ENCODE data around the gene SNAP29. TPM values are rescaled to one million over a fixed set of nuclear protein-coding genes. Genes with fewer than 3 reads are reported as not detected.
"Not testable (repeated sequence)": the region's sequence is repeated elsewhere in the genome, so short reads cannot be mapped to it uniquely, and the experiment has no call there.

The SNAP29 gene
- total RNA-seq, 1 experiment from 2014 or later = 17.9 TPM

DNA sequence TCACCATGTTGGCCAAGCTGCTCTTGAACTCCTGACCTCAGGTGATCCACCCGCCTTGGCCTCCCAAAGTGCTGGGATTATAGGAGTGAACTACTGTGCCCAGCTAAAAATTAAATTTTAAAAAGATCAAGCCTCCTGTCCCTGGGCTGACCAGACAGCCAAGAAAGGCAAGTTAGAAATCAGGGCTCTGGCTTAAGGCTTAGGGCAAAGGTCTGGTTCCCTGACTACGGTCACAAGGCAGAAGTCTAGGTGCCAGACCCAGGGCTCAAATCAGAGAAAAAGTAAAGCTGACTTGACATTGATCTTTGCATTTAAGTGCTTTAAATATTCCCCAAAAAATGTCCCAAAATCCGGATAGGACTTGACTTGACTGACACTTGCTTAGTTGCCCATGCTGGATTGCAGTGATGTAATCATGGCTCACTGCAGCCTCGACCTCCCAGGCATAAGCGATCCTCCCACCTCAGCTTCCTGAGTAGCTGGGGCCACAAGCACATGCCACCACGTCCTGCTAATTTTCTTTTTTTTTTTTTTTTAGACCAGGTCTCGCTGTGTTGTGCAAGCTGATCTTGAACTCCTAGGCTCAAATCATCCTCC is 41.1 kb downstream of the SNAP29 start:
- no peaks in the 10 kb centered on the region for H3K36me3 Mint-ChIP-seq (ENCODE audit: insufficient read depth in 1 of 3, low read depth in 3 of 3)
- TF ChIP-seq, protein P1, sequence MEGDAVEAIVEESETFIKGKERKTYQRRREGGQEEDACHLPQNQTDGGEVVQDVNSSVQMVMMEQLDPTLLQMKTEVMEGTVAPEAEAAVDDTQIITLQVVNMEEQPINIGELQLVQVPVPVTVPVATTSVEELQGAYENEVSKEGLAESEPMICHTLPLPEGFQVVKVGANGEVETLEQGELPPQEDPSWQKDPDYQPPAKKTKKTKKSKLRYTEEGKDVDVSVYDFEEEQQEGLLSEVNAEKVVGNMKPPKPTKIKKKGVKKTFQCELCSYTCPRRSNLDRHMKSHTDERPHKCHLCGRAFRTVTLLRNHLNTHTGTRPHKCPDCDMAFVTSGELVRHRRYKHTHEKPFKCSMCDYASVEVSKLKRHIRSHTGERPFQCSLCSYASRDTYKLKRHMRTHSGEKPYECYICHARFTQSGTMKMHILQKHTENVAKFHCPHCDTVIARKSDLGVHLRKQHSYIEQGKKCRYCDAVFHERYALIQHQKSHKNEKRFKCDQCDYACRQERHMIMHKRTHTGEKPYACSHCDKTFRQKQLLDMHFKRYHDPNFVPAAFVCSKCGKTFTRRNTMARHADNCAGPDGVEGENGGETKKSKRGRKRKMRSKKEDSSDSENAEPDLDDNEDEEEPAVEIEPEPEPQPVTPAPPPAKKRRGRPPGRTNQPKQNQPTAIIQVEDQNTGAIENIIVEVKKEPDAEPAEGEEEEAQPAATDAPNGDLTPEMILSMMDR (conservative IDR thresholded peaks at IDR 0.05) = no peak
- H3K9me3 ChIP-seq (ENCODE audit: control insufficient read depth, low read depth, low read length) = no peaks in the 10 kb centered on the region

DNA sequence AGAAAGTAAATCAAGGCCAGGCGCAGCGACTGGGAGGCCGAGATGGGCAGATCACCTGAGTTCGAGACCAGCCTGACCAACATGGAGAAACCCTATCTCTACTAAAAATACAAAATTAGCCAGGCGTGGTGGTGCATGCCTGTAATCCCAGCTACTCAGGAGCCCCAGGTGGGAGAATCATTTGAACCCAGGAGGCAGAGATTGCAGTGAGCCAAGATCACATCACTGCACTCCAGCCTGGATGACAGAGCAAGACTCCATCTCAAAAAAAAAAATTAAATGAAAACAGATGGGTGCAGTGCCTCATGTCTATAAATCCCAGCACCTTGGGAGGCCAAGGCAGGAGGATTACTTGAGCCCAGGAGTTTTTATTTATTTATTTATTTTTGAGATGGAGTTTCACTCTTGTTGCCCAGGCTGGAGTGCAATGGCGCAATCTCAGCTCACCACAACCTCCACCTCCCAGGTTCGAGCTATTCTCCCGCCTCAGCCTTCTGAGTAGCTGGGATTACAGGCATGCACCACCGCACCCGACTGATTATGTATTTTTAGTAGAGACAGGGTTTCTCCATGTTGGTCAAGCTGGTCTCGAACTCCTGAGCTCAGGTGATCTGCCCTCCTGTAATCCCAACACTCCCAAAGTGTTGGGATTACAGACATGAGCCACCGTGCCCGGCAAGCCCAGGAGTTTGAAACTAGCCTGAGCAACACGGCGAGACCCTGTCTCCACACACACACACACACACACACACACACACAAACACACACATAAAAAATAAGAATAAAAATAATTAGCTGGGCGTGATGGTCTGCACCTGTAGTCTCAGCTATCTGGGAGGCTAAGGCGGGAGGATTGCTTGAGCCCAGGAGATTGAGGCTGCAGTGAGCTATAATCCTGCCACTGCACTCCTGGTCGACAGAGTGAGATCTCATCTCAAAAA is 42.6 kb downstream of the SNAP29 start:
- H4K8ac ChIP-seq (replicated peaks; ENCODE audit: insufficient read length, low read depth, low read length); H3K4me2 ChIP-seq (ENCODE audit: insufficient read depth, insufficient read length, low read length); H2BK15ac ChIP-seq (ENCODE audit: low read depth, low read length); H3K4me3 Mint-ChIP-seq; H2BK20ac ChIP-seq (ENCODE audit: low read depth, low read length, poor library complexity, severe bottlenecking); H4K91ac ChIP-seq (ENCODE audit: insufficient read length, low read depth, low read length); H3K23ac ChIP-seq (ENCODE audit: insufficient read length, low read depth, low read length); H2BK12ac ChIP-seq (ENCODE audit: insufficient read length, low read depth, low read length); H3K27ac ChIP-seq (ENCODE audit: insufficient read length, low read depth, low read length); H2BK5ac ChIP-seq (ENCODE audit: insufficient read length, low read length); H3K9me3 Mint-ChIP-seq; H3K27me3 Mint-ChIP-seq (ENCODE audit: low read depth); H3K23me2 ChIP-seq (ENCODE audit: insufficient read length, low read depth, low read length, poor library complexity, severe bottlenecking); H3K4me1 ChIP-seq (ENCODE audit: insufficient read depth, low read length); H3K4ac ChIP-seq (ENCODE audit: low read depth, low read length); H3K79me1 ChIP-seq (ENCODE audit: insufficient read depth, low read depth, low read length, poor library complexity, severe bottlenecking); DNase-seq; H3T11ph ChIP-seq (ENCODE audit: low read length); H3K36me3 Mint-ChIP-seq (ENCODE audit: insufficient read depth in 1 of 3, low read depth in 3 of 3); H3K27me3 ChIP-seq (ENCODE audit: insufficient read depth, low read length); H2AK5ac ChIP-seq (ENCODE audit: insufficient read length, low read length); H3K9me3 ChIP-seq (ENCODE audit: control insufficient read depth, low read depth, low read length); H3K14ac ChIP-seq (ENCODE audit: insufficient read depth, low read length); H3K9ac ChIP-seq (ENCODE audit: extremely low read depth, insufficient read length, low read length); H4K5ac ChIP-seq (ENCODE audit: insufficient read length, low read depth, low read length); H2BK120ac ChIP-seq (ENCODE audit: low read depth, low read length, poor library complexity, severe bottlenecking); H4K20me1 ChIP-seq (ENCODE audit: control insufficient read depth, insufficient read depth, insufficient read length); H3K4me1 Mint-ChIP-seq; H3K18ac ChIP-seq (ENCODE audit: insufficient read length, low read depth, low read length); H3K79me2 ChIP-seq (ENCODE audit: insufficient read depth, low read length); H2AFZ ChIP-seq (ENCODE audit: low read length); H3K27ac Mint-ChIP-seq; H3K56ac ChIP-seq (ENCODE audit: insufficient read length, low read depth, low read length): not testable (repeated sequence)
- no CpG with 5 or more reads among the region's 18 CpGs for WGBS (ENCODE audit: extremely low coverage, insufficient read length, low lambda C conversion rate)

More for the DNA sequence above, 41.1 kb downstream of the SNAP29 start:
- Histone ChIP-seq H4K5ac (ENCODE audit: insufficient read length, low read depth, low read length) (no peak overlapping the region), H3K56ac (ENCODE audit: insufficient read length, low read depth, low read length) (no peak overlapping the region), H3K27ac (ENCODE audit: insufficient read length, low read depth, low read length) (no peak overlapping the region), H2AFZ (ENCODE audit: low read length) (no peak overlapping the region), H3T11ph (ENCODE audit: low read length) (no peak overlapping the region), H2BK12ac (ENCODE audit: insufficient read length, low read depth, low read length) (no peak overlapping the region), H3K23me2 (ENCODE audit: insufficient read length, low read depth, low read length, poor library complexity, severe bottlenecking) (no peaks in the 10 kb centered on the region), H2BK15ac (ENCODE audit: low read depth, low read length) (no peak overlapping the region), H4K8ac (replicated peaks; ENCODE audit: insufficient read length, low read depth, low read length) (no peak overlapping the region), H3K18ac (ENCODE audit: insufficient read length, low read depth, low read length) (no peak overlapping the region), H4K20me1 (ENCODE audit: control insufficient read depth, insufficient read depth, insufficient read length) (no peaks in the 10 kb centered on the region), H2AK5ac (ENCODE audit: insufficient read length, low read length) (no peak overlapping the region), H3K27me3 (ENCODE audit: insufficient read depth, low read length) (no peaks in the 10 kb centered on the region), H3K23ac (ENCODE audit: insufficient read length, low read depth, low read length) (no peak overlapping the region), H2BK120ac (ENCODE audit: low read depth, low read length, poor library complexity, severe bottlenecking) (no peak overlapping the region), H3K79me2 (ENCODE audit: insufficient read depth, low read length) (no peaks in the 10 kb centered on the region), H3K4me1 (ENCODE audit: insufficient read depth, low read length) (no peaks in the 10 kb centered on the region), H3K9ac (ENCODE audit: extremely low read depth, insufficient read length, low read length) (no peak overlapping the region), H4K91ac (ENCODE audit: insufficient read length, low read depth, low read length) (no peak overlapping the region), H3K4ac (ENCODE audit: low read depth, low read length) (no peak overlapping the region), H2BK5ac (ENCODE audit: insufficient read length, low read length) (no peak overlapping the region), H3K14ac (ENCODE audit: insufficient read depth, low read length) (no peak overlapping the region), H2BK20ac (ENCODE audit: low read depth, low read length, poor library complexity, severe bottlenecking) (no peak overlapping the region), H3K79me1 (ENCODE audit: insufficient read depth, low read depth, low read length, poor library complexity, severe bottlenecking) (no peaks in the 10 kb centered on the region), H3K4me2 (ENCODE audit: insufficient read depth, insufficient read length, low read length) (no peak overlapping the region)
- Mint-ChIP-seq H3K27me3 (ENCODE audit: low read depth) (peaks cover 5% of the 10 kb centered on the region), H3K9me3 (peaks cover 0 to 3% of the 10 kb centered on the region in 2 experiments; a peak in 1 of 5 replicates), H3K27ac (no peak overlapping the region), H3K4me3 (no peak overlapping the region), H3K4me1 (no peaks in the 10 kb centered on the region)
- no CpG with 5 or more reads among the region's 7 CpGs for WGBS (ENCODE audit: extremely low coverage, insufficient read length, low lambda C conversion rate)
- DNase-seq = no peak

All from H9 (cell line).